Measurements from ENCODE around the gene AOX1. TPM values are rescaled to one million over a fixed set of nuclear protein-coding genes. Genes with fewer than 3 reads are reported as not detected.

Gene AOX1
- total RNA-seq, 1 donor from 2014 or later = 16.8 TPM

- DNase-seq (ENCODE audit: low read depth) = no peak
- TF ChIP-seq CTCF (conservative IDR thresholded peaks at IDR 0.05; ENCODE audit: low read depth, low read length) = no peak
These were observed 79.1 kb downstream of the AOX1 start for GRCh38 chr2:200664770-200665494.

GRCh38 chr2:200665626-200666453, 80.0 kb downstream of the AOX1 start:
- no peak overlapping the region for H3K4me3 ChIP-seq (ENCODE audit: low read depth, low read length)
- DNase-seq (ENCODE audit: low read depth) = no peak
- TF ChIP-seq CTCF (conservative IDR thresholded peaks at IDR 0.05; ENCODE audit: low read depth, low read length) = no peak

More at GRCh38 chr2:200664770-200665494, 79.1 kb downstream of the AOX1 start:
- H3K4me3 ChIP-seq (ENCODE audit: low read depth, low read length) = no peak overlapping the region

- DNase-seq (ENCODE audit: low read depth) = no peak
- TF ChIP-seq CTCF (conservative IDR thresholded peaks at IDR 0.05; ENCODE audit: low read depth, low read length) = no peak
These were observed 81.6 kb downstream of the AOX1 start for GRCh38 chr2:200667413-200667812.

GRCh38 chr2:200668478-200668877, 82.7 kb downstream of the AOX1 start:
- TF ChIP-seq CTCF (conservative IDR thresholded peaks at IDR 0.05; ENCODE audit: low read depth, low read length) = no peak
- no peak overlapping the region for H3K4me3 ChIP-seq (ENCODE audit: low read depth, low read length)
- no peak for DNase-seq (ENCODE audit: low read depth)

More at GRCh38 chr2:200667413-200667812, 81.6 kb downstream of the AOX1 start:
- H3K4me3 ChIP-seq (ENCODE audit: low read depth, low read length) = no peak overlapping the region

GRCh38 chr2:200669308-200669707, 83.5 kb downstream of the AOX1 start:
- no peak overlapping the region for H3K4me3 ChIP-seq (ENCODE audit: low read depth, low read length)
- TF ChIP-seq CTCF (conservative IDR thresholded peaks at IDR 0.05; ENCODE audit: low read depth, low read length) = no peak
- no peak for DNase-seq (ENCODE audit: low read depth)

GRCh38 chr2:200670313-200670712, 84.5 kb downstream of the AOX1 start:
- peak; percentile 24 for TF ChIP-seq CTCF (conservative IDR thresholded peaks at IDR 0.05; ENCODE audit: low read depth, low read length)
- no peak overlapping the region for H3K4me3 ChIP-seq (ENCODE audit: low read depth, low read length)
- DNase-seq (ENCODE audit: low read depth) = no peak

Measured in epithelial cell of proximal tubule (primary cell).